OCI-LY3 (cell line): ENCODE measurements around the gene PRKAR1B.
"Not testable (repeated sequence)": the region's sequence is repeated elsewhere in the genome, so short reads cannot be mapped to it uniquely, and the experiment has no call there.

Source experiments
- H2AFZ ChIP-seq: fragments of 200-600, 300-600 bp; shearing (Covaris generic); 2 replicates; pipeline ENCODE4 v1.6.0; 2014; ENCODE audit warnings: antibody characterized with exemption, low read depth, low read length
- H3K27ac ChIP-seq: fragments of 200-600, 300-600 bp; sonication (generic); 2 replicates; pipeline ENCODE4 v1.5.1; 2014; ENCODE audit warnings: mild to moderate bottlenecking, low read length, moderate library complexity, mixed read lengths
- H3K27me3 ChIP-seq: fragments of 200-600, 300-600 bp; sonication (generic); 2 replicates; pipeline ENCODE4 v1.6.1; 2014; ENCODE audit warnings: low read depth, low read length, mixed read lengths
- H3K36me3 ChIP-seq: fragments of 200-600, 300-600 bp; sonication (generic); replicated peaks from 2 replicates; pipeline ENCODE3; 2014; ENCODE audit warnings: low read depth, low read length, mixed read lengths
- H3K4me1 ChIP-seq: fragments of 300-600, 200-600 bp; sonication (generic); 2 replicates; pipeline ENCODE4 v1.6.1; 2014; ENCODE audit warnings: low read length, mixed read lengths
- H3K4me2 ChIP-seq: fragments of 200-600, 300-600 bp; sonication (generic); 2 replicates; pipeline ENCODE4 v1.6.1; 2014; ENCODE audit warnings: low read length, mixed read lengths
- H3K4me3 ChIP-seq: fragments of 300-600, 200-600 bp; sonication (generic); 2 replicates; pipeline ENCODE4 v1.5.1; 2014; ENCODE audit warnings: antibody characterized with exemption, mild to moderate bottlenecking, low read length, moderate library complexity
- H3K79me2 ChIP-seq: fragments of 300-600, 200-600 bp; shearing (Covaris generic); 2 replicates; pipeline ENCODE4 v1.6.1; 2014; ENCODE audit warnings: mild to moderate bottlenecking, low read length, mixed read lengths
- H3K9ac ChIP-seq: fragments of 300-600, 200-600 bp; shearing (Covaris generic); 2 replicates; pipeline ENCODE4 v1.6.0; 2014; ENCODE audit warnings: mild to moderate bottlenecking, low read length, moderate library complexity
- H3K9me3 ChIP-seq: fragments of 200-600, 300-600 bp; shearing (Covaris generic); 2 replicates; pipeline ENCODE4 v1.6.1; 2014; ENCODE audit warnings: low read length, mixed read lengths; ENCODE audit not compliant: insufficient read depth
- H4K20me1 ChIP-seq: fragments of 200-600, 300-600 bp; sonication (generic); 2 replicates; pipeline ENCODE4 v1.6.1; 2016; ENCODE audit warnings: low read length, mixed read lengths; ENCODE audit not compliant: insufficient read depth
- EZH2phosphoT487 ChIP-seq: fragments of 200-600 bp; shearing (Covaris generic); IDR thresholded peaks from 2 replicates; pipeline ENCODE4 v1.6.1; 2018; ENCODE audit warnings: antibody characterized with exemption, mixed run types, low read depth
- TF ChIP-seq, protein P1 (sequence below): fragments of 200-600, 300-600 bp; sonication (generic); IDR thresholded peaks from 2 replicates; pipeline ENCODE4 v1.5.1; 2014; ENCODE audit warnings: antibody characterized with exemption, low read length, low read depth

PRKAR1B gene

DNA sequence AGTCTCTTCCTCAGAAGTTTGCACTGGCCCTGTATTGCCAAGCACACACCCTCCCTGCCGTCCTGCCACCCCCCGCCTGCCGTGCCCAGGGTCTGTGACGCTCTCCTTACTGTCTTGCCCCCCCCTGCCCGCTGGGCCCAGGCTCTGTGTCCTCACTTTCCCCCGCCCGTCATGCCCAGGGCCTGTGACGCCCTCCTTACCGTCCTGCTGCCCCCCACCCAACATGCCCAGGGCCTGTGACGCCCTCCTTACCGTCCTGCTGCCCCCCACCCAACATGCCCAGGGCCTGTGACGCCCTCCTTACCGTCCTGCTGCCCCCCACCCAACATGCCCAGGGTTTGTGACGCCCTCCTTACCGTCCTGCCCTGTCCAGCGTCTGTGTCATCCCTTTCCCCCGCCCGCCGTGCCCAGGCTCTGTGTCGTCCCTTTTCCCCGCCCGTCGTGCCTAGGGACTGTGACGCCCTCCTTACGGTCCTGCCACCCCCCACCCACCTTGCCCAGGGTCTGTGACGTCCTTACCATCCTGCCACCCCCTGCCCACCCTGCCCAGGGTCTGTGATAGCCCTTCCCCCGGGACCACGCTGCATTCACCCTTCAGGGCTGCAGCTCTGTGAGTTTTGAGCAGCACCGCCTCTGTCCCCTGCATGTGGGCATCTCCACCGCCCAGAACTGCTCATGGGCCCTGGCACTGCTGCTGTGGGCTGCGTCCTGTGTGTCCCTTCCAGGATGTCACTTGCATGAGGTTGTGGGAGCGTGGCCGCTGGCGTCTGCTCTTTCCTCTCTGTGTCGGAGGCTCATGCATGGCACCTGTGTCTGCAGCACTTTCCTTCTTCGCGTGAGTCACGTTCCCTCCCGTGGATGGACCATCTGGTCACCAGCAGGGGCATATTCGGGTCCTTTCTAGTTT is 19.3 kb upstream of the PRKAR1B start:
- Histone ChIP-seq H3K36me3 (peaks cover 9% of the 10 kb centered on the region), H4K20me1 (no peaks in the 10 kb centered on the region), H3K4me3 (no peak overlapping the region), H3K27me3 (no peaks in the 10 kb centered on the region), H3K4me2 (no peak overlapping the region), H3K9me3 (no peaks in the 10 kb centered on the region), H2AFZ (no peak overlapping the region), H3K4me1 (no peaks in the 10 kb centered on the region), H3K9ac (no peak overlapping the region), H3K79me2 (peaks cover 16% of the 10 kb centered on the region), H3K27ac (no peak overlapping the region)
- TF ChIP-seq, protein P1, sequence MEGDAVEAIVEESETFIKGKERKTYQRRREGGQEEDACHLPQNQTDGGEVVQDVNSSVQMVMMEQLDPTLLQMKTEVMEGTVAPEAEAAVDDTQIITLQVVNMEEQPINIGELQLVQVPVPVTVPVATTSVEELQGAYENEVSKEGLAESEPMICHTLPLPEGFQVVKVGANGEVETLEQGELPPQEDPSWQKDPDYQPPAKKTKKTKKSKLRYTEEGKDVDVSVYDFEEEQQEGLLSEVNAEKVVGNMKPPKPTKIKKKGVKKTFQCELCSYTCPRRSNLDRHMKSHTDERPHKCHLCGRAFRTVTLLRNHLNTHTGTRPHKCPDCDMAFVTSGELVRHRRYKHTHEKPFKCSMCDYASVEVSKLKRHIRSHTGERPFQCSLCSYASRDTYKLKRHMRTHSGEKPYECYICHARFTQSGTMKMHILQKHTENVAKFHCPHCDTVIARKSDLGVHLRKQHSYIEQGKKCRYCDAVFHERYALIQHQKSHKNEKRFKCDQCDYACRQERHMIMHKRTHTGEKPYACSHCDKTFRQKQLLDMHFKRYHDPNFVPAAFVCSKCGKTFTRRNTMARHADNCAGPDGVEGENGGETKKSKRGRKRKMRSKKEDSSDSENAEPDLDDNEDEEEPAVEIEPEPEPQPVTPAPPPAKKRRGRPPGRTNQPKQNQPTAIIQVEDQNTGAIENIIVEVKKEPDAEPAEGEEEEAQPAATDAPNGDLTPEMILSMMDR: no peak
- no peak for TF ChIP-seq EZH2phosphoT487

DNA sequence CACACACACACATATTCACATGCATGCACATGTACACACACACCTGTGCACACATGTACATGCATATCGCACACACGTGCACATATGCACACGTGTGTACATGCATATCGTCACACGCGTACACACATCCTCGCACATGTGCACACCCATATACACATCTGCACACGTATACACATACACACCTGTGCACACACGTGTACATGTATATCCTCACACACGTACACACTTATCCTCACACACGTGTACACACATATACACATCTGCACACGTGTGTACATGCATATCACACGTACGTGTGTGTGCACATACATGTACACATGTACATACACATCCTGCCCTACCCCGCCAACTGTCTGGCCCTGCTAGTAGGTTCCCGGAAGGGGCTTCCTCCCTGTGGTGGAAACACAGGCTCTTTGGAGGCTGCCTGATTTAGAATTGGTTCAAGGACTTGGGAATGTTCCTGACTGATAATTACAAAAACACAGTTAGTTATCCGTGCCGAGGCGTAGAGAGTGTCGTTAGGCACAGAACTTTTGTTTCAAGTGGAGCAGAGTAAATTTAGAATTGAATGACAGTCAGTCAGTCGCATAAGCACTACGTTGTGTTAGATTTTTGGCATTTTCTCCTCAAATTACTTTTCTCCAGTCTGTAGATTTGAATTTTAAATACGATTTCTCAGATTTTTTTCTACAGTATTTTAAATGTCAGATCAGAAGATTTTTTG is 18.5 kb upstream of the PRKAR1B start:
- Histone ChIP-seq H4K20me1 (no peaks in the 10 kb centered on the region), H3K9ac (no peak overlapping the region)
- TF ChIP-seq, protein P1: no peak
- TF ChIP-seq EZH2phosphoT487: no peak

DNA sequence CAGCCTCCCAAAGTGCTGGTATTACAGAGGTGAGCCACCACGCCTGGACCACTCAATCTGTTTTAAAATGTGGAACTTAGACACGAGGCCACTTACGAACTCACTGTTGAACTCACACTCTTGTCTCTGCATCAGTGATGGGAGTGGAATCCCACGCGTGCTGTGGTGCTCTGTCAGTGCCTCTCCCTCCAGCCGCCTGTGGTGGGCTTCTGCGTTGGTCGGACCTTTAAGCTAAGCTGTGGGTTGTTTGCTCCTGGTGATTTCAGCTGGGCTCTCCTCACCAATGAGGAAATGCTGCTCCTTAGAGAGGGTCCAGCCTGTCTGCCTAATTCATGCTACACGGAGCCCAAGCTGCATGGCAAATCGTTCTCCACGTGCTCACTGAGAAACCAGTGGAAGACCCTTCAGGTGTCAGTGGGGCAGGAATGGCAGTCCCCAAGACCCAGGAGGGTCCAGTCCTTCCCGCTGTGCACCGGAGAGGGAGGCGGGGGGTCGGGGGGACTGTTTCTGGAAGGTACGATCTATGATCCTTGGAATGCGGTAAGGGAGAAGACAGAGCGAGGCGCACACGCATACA is 17.9 kb upstream of the PRKAR1B start:
- Histone ChIP-seq H4K20me1 (no peaks in the 10 kb centered on the region), H3K4me3 (no peak overlapping the region), H3K36me3 (peaks cover 9% of the 10 kb centered on the region), H3K9me3 (no peaks in the 10 kb centered on the region), H2AFZ (no peak overlapping the region), H3K4me2 (no peak overlapping the region), H3K4me1 (no peaks in the 10 kb centered on the region), H3K27me3 (no peaks in the 10 kb centered on the region), H3K9ac (no peak overlapping the region), H3K79me2 (peaks cover 16% of the 10 kb centered on the region), H3K27ac (no peak overlapping the region)
- no peak for TF ChIP-seq EZH2phosphoT487

More for the DNA sequence above, 18.5 kb upstream of the PRKAR1B start:
- no peak overlapping the region for H2AFZ ChIP-seq
- peaks cover 9% of the 10 kb centered on the region for H3K36me3 ChIP-seq
- H3K4me1 ChIP-seq: no peaks in the 10 kb centered on the region
- no peak overlapping the region for H3K27ac ChIP-seq
- H3K79me2 ChIP-seq: peaks cover 16% of the 10 kb centered on the region
- H3K9me3 ChIP-seq: no peaks in the 10 kb centered on the region
- H3K4me2 ChIP-seq: no peak overlapping the region
- no peak overlapping the region for H3K4me3 ChIP-seq
- H3K27me3 ChIP-seq: no peaks in the 10 kb centered on the region

DNA sequence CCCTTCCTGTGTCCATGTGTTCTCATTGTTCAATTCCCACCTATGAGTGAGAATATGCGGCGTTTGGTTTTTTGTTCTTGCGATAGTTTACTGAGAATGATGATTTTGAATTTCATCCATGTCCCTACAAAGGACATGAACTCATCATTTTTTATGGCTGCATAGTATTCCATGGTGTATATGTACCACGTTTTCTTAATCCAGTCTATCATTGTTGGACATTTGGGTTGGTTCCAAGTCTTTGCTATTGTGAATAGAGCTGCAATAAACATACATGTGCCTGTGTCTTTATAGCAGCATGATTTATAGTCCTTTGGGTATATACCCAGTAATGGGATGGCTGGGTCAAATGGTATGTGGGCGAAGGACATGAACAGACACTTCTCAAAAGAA is 17.0 kb upstream of the PRKAR1B start:
- not testable (repeated sequence) for H3K4me1 ChIP-seq, H3K27ac ChIP-seq, H3K27me3 ChIP-seq, H3K4me3 ChIP-seq, H3K36me3 ChIP-seq, H2AFZ ChIP-seq, H3K9ac ChIP-seq, H3K9me3 ChIP-seq, H3K4me2 ChIP-seq, H4K20me1 ChIP-seq
- peaks cover 24% of the 10 kb centered on the region for H3K79me2 ChIP-seq

DNA sequence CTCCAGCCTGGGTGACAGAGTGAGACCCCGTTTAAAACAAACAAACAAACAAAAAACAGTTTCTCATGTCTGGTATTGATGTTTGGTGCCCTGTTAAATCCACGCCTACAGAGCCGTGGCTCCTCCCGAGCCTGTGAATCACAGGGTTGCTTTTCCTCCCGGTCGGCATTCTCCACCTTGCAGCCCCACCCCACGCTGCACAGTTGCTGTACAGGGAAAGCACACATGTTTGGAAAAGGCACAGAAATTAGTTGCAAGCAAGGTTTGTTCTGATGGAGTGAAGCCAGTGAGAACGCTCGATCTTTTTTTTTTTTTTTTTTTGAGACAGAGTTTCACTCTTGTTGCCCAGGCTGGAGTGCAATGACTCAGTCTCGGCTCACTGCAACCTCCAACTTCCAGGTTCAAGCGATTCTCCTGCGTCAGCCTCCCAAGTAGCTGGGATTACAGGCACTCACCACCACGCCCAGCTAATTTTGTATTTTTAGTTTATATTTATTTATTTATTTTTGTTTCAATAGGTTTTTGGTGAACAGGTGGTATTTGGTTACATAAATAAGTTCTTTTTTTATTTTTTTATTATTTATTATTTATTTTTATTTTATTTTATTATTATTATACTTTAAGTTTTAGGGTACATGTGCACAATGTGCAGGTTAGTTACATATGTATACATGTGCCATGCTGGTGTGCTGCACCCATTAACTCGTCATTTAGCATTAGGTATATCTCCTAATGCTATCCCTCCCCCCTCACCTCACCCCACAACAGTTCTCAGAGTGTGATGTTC is 16.5 kb upstream of the PRKAR1B start:
- H3K9ac ChIP-seq, H2AFZ ChIP-seq, H3K36me3 ChIP-seq, H4K20me1 ChIP-seq, H3K4me3 ChIP-seq, H3K4me2 ChIP-seq, H3K27ac ChIP-seq, H3K27me3 ChIP-seq, H3K4me1 ChIP-seq, H3K9me3 ChIP-seq: not testable (repeated sequence)
- H3K79me2 ChIP-seq: peaks cover 27% of the 10 kb centered on the region
